HG03342 (cell line): Measurements from ENCODE around the gene LRP8.
A peak's percentile ranks its signal among the peaks of the same experiment; 100 is the strongest.

Source experiments
- ATAC-seq: cut with Tn5 transposase; IDR thresholded peaks from one replicate; pipeline ENCODE4 v1.9.1; 2021; ENCODE audit warnings: mild to moderate bottlenecking, moderate library complexity; ENCODE audit not compliant: unreplicated experiment

The LRP8 gene

DNA sequence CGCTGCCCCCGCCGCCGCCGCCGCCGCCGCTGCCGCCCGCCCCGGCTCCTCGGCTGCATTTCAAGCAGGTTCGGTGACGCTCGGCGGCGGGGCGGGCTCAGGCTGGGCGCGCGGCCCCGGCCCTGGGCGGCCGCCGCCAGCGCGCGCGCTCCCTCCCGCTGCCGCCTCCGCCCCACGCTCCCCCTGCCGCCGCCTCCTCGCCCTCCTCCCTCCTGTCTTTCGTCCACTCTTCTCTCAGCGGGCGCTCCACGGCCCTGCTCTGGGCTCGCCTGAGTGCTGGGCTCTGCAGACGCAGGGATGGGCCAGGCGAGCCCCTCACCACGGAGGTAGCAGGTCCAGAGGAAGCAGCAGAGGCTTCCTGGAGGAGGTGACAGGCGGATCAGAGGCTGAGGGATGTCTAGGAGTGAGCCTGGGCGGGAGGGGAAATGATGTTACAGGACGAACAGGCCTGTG lies at the start of gene LRP8:
Gene LRP8 (minus strand): TSS at position 62 of the 453 bp plus-strand sequence. CDS start 158 bp downstream, outside the sequence.
- peak; percentile 40 for ATAC-seq

- ATAC-seq, result no peak
Measured at GRCh38 chr1:53377438-53377841, 49.6 kb upstream of the LRP8 start.

DNA sequence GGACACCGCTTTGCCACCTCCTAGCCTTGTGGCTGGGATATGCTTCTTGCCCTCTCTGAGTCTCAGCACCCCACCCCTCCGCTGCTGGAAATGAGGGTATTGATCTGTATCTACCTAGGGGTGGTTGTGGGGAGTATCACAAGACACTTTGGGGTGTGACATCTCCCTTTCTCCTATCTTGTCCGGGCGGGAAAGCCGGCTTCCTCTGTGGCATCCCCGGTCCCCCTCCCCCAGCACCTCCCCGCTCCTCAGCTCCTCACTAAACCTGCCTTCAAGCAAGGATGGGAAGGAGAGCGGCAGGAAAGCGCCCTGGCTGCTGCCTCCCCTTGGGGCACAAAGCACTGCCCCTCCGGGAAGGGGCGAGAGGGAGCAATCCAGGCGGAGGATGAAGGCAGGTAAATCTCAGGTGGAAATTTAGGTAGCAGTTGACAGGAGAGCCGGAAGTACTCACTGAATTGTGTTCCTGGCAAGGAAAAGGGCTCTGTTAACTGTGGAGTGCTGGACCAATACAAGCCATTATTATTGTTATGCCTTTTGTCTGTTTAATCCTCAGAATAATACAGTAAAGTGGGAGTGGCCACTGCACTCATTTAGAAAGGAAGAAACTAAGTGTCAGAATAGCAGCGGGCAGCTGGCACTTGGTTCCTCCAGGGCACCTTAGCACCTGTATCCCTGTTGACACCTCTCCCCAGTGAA lies 49.0 kb upstream of the LRP8 start:
- ATAC-seq, result no peak

GRCh38 chr1:53376041-53376461 lies 48.2 kb upstream of the LRP8 start:
- no peak for ATAC-seq

DNA sequence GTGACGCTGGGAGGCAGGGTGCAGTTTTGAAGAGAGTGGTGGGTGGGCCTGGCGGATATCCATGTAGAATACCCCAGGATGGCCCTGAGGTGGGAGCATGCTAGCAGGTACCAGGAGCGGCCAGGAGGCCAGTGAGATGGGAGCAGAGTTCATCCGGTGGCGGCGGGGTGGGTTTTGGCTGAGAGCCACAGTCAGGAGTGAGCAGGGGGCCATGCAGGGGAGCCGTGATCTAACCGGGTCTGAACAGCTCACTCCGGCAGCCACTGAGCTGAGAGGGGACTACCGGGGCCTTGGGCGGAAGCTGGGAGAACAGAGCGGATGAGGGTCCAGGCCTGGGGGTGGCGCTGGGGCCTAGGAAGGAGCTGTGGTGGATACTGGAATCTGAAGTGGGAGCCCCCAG lies 47.6 kb upstream of the LRP8 start:
- no peak for ATAC-seq

GRCh38 chr1:53373246-53373645 lies 45.4 kb upstream of the LRP8 start:
- no peak for ATAC-seq

GRCh38 chr1:53372501-53372951 lies 44.7 kb upstream of the LRP8 start:
- ATAC-seq, result no peak

DNA sequence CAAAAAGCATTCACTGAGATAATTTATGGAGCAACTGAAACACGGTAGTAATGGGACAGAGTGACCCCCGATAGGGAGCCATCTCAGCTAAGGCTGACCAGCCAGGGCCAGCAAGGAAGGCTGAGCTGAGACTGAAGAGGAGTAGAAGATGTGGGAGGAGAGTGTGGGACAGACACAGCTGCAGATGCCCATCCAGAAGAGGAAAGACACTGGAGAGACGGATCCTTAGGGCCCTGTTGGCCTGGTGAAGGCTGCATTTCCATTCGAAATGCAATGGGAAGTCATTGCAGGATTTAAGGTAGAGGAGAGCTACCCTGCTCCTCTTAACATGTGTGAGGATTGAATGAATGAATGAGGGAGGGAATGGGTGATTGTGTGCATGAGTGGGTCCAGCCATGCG lies 44.0 kb upstream of the LRP8 start:
- no peak for ATAC-seq

DNA sequence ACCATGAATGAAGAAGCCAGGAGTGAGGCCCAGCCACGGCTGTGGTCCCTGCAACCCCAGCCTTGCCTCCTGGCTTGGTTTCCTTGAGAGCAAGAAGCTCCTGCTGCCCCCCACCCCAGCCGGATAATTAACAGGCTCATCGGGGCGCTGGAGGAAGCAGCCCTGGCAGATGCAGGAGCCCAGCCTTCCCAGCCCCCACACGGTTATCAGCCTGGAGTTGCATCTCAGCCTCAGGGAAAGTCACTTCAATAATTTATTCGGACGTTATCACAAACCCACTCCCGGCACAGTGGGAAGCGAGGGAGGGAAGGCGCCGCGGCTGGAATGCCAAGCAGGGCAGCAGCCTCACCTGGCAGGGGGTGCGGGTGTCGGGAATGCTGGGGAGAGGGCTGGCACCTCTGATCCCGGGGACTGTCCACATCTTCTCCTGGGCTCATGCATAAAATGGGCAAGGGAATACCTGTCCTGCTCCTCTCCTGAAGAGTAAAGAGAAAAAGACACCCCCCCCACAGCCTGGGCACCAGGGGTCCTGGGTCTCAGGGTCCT lies 43.3 kb upstream of the LRP8 start:
- no peak for ATAC-seq

GRCh38 chr1:53370369-53370961 lies 42.6 kb upstream of the LRP8 start:
- no peak for ATAC-seq

DNA sequence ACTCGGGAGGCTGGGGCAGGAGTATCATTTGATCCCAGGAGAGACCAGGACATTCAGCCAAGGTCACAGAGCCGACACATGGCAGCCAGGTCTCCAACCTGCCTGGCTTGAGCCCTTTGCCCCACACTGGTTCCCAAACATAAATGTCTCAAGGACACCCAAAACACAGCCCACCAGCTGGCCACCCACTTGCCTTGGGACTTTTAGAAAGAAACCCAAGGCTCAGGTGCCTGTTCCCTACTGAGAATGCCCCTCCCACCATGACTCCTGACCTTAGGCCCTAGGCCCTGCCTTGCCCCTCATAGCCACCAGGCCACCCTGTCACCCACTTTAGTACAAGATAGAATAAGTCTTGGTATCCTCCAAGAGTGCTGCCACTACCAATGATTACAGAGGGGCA lies 41.9 kb upstream of the LRP8 start:
- ATAC-seq, result no peak

GRCh38 chr1:53369034-53369750 lies 41.3 kb upstream of the LRP8 start:
- ATAC-seq, result no peak

DNA sequence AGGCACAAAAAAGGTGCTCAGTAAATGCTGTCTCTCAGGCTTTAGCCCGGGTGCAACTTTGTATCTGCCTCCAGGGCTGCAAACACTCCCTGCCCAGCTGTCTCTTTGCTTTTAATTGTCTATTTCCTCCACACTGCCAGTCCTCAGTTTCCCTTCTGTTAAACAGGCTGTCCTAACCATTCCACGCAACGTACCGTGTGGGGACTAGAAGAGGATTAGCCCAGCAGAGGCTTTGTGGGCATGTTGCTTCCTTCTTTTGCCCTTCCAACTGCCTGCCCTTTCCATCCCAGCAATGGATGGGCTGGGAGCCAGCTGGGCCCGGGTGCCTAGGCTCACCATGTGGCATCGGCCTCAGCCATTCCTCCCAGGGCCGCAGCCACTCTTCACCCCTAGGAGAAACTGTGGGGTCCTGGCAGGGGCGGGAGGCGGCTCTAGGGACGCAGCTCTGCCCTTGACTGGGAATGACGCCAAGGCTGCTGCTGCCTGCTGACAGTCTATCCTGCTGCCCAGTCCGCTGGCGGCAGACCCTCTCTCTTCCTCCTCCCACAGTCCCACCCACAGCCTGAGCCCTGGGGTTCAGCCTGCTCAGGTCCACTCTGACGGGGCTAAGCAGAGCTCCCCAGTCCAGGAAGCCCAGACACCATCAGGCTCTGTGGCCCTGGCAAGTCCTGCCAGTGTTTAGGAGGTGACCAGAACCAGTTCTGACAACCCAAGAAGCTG lies 40.6 kb upstream of the LRP8 start:
- no peak for ATAC-seq

DNA sequence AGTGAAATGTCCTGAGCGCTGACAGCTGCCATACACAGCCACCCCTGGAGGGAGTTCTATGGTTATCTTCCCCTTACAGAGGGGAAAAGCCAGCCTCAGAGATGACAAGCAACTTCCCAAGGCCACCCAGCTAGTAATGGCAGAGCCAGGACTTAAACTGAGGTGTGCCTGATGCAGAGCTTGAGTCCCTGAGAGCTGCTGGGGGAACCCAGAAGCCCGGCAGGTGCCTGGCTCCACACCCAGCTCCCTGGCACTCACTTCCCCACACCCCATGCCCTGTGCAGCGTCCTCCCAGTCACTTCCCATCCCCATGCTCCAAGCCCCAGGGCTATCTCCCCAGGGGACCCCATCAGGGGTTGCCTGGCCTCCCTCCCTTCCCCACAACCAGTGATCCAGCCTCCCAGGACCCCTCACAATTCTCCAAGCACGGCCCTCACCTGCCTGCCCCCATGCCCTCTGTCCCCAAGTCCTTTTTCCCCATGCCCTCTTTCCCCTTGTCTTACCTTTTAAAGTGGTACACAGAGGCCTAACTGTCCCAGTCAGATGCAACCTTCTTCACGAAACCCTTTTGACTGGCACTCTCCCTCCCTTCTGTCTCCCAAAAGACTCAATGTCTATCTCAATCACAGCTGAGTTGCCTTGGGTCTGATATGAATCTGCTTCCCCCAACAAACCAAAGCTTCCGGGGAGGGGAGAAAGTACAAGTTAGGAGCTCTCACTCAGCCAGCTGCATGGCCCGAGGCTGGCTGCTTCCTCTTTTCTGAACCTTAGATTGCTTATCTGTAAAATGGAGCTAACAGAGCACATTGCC lies 39.8 kb upstream of the LRP8 start:
- ATAC-seq, result peak; percentile 84

DNA sequence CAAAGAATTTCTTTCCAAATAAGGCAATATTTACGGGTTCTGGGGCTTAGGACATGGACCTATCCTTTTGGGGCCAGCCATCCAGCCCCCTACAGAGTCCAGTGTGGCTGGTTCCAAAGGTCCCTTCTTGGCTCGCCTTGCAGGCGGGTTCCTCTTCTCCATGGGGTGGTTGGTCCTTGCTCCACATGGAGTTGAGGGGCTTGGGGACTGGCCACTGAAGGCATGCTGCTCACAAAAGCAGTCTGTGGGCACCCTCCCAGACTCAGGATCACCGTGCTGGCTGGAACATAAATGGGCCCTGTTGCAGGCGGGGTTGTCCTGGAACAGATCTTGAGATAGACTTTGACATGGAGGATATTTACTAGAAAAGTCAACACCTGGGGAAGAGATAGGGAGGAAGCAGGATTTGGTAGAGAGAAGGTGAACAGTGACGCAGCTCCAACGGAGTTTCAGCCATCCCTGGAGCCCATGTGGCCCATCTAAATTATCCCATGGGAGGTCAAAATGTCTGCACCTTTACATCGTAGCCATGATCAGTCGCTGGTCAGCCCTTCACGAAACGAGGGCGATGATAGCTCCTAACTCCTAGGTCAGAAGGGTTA lies 39.1 kb upstream of the LRP8 start:
- no peak for ATAC-seq

DNA sequence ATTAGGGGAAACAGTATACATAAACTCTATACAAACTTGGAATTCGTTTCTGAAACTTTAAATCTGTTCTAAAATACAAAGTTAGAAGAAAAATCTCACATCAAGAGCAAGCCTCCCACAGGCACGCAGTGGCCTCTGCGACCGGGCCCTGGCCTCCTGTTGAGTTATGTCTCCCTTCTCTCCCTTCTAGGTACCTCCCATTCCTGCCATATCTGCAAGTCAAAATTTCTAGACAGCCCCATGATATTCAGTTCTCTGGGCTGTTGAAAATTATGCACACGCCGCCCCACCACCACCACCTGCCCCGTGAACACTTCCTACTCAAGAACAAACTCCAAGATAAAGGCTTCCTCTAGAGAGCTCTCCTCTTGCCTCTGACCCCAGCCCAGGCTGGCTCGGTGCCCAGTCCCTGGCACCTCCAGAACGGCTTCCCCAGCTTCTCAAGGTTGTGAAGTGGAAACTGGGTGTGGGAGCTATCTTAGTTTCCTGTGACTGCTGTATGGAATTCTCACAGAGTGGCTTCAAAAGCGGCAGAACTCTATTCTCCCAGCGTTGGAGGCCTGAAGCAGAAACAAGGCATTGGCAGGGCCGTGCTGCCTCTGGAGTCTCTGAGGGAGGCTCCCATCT lies 37.7 kb upstream of the LRP8 start:
- ATAC-seq, result no peak

GRCh38 chr1:53362851-53363642 lies 35.2 kb upstream of the LRP8 start:
- ATAC-seq, result no peak

DNA sequence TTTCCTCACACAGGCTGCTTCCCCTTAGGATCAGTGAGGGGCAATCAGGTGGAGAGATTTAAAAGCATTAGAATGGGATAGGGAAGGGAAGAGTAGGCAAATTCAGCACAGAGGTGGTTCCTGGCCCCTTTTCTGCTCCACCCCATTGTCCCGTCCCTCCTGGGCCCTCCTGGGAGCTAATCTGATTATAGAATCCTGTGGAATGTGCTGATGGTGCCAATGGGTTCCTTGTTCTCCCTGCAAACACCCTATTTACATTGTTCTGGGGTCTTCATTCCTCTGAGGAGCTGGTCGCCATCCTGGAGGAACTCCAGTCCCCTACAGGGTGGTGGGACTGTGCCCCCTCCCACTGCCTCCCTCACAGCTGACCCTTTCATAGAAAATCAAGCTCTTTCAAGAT lies 34.4 kb upstream of the LRP8 start:
- ATAC-seq, result no peak
